Fibroblast of skin of left biceps (primary cell): ENCODE measurements around the gene CAP2.
A peak's percentile ranks its signal among the peaks of the same experiment; 100 is the strongest.
"Not testable (repeated sequence)": the region's sequence is repeated elsewhere in the genome, so short reads cannot be mapped to it uniquely, and the experiment has no call there.

ENCODE experiments used
- DNase-seq, 2 experiments: peaks; one replicate each; pipeline ENCODE4 v3.0.0-alpha.2; 2013; ENCODE audit warnings: low read depth in 2 of 2

Gene CAP2

GRCh38 chr6:17580518-17581048 is 187.2 kb downstream of the CAP2 start:
- DNase-seq, result no peak

- not testable (repeated sequence) for DNase-seq
Measured at GRCh38 chr6:17581282-17581681, 187.9 kb downstream of the CAP2 start.

GRCh38 chr6:17583811-17584210 is 190.4 kb downstream of the CAP2 start:
- DNase-seq, result no peak

- peak in 1 of 2 experiments; percentile 39 for DNase-seq
Measured at GRCh38 chr6:17584241-17584803, 190.9 kb downstream of the CAP2 start.

- DNase-seq, result no peak
Measured at GRCh38 chr6:17585766-17586490, 192.5 kb downstream of the CAP2 start.

GRCh38 chr6:17586623-17587022 is 193.2 kb downstream of the CAP2 start:
- DNase-seq, result not testable (repeated sequence)

- DNase-seq, result no peak
Measured at GRCh38 chr6:17588011-17588410, 194.6 kb downstream of the CAP2 start.

- DNase-seq, result peak in 1 of 2 experiments; percentile 52
Measured at GRCh38 chr6:17589406-17590096, 196.2 kb downstream of the CAP2 start.

GRCh38 chr6:17591287-17591686 is 197.9 kb downstream of the CAP2 start:
- no peak for DNase-seq

- no peak for DNase-seq
Measured at GRCh38 chr6:17593246-17593645, 199.9 kb downstream of the CAP2 start.

- DNase-seq, result no peak
Measured at GRCh38 chr6:17596085-17596484, 202.7 kb downstream of the CAP2 start.

GRCh38 chr6:17599877-17600526 is 206.6 kb downstream of the CAP2 start, which contains the start of gene FAM8A1:
FAM8A1 (plus strand) TSS chr6:17600302; CDS start chr6:17600410, 108 bp downstream.
- peak; percentile 62 to 64 for DNase-seq

GRCh38 chr6:17600527-17601385 is 207.4 kb downstream of the CAP2 start:
- no peak for DNase-seq

GRCh38 chr6:17601386-17601703 is 207.9 kb downstream of the CAP2 start:
- DNase-seq, result no peak

GRCh38 chr6:17602888-17603287 is 209.5 kb downstream of the CAP2 start:
- no peak for DNase-seq

GRCh38 chr6:17606606-17607005 is 213.2 kb downstream of the CAP2 start:
- DNase-seq, result no peak
